Adipocyte (in vitro differentiated cells): ENCODE data around the gene CYBA.

Source experiments
- DNase-seq: peaks from one replicate; pipeline ENCODE4 v3.0.0-alpha.2; 2015; ENCODE audit warnings: low read depth
- H3K27me3 ChIP-seq: replicated peaks from 2 replicates; pipeline ENCODE4 v1.7.0; 2013; ENCODE audit warnings: mild to moderate bottlenecking, low read length, moderate library complexity; ENCODE audit not compliant: control insufficient read depth, insufficient read depth
- H3K36me3 ChIP-seq: 2 replicates; pipeline ENCODE4 v1.7.0; 2013; ENCODE audit warnings: low read length, mild to moderate bottlenecking, moderate library complexity; ENCODE audit not compliant: control insufficient read depth, insufficient read depth, severe bottlenecking
- H3K4me1 ChIP-seq: 2 replicates; pipeline ENCODE4 v1.7.0; 2013; ENCODE audit warnings: mild to moderate bottlenecking, low read length, moderate library complexity; ENCODE audit not compliant: control insufficient read depth, insufficient read depth
- H3K4me3 ChIP-seq: 2 replicates; pipeline ENCODE4 v1.7.0; 2013; ENCODE audit warnings: mild to moderate bottlenecking, low read length, moderate library complexity
- H3K9ac ChIP-seq: 2 replicates; pipeline ENCODE4 v1.7.0; 2013; ENCODE audit warnings: mild to moderate bottlenecking, low read length, moderate library complexity
- H3K9me3 ChIP-seq: 2 replicates; pipeline ENCODE4 v1.7.0; 2013; ENCODE audit warnings: mild to moderate bottlenecking, low read length, moderate library complexity; ENCODE audit not compliant: control insufficient read depth

Gene CYBA

GRCh38 chr16:88632587-88632930, 18.3 kb downstream of the CYBA start:
- no peaks in the 10 kb centered on the region for H3K4me1 ChIP-seq
- H3K9me3 ChIP-seq, result no peaks in the 10 kb centered on the region
- H3K4me3 ChIP-seq, result no peak overlapping the region
- DNase-seq, result no peak
- peaks cover 6% of the 10 kb centered on the region for H3K27me3 ChIP-seq
- peaks cover 37% of the 10 kb centered on the region for H3K36me3 ChIP-seq
- H3K9ac ChIP-seq, result no peak overlapping the region

- H3K9ac ChIP-seq, result no peak overlapping the region
- no peak overlapping the region for H3K4me3 ChIP-seq
- H3K9me3 ChIP-seq, result no peaks in the 10 kb centered on the region
- DNase-seq, result no peak
- H3K36me3 ChIP-seq, result peaks cover 42% of the 10 kb centered on the region
- H3K4me1 ChIP-seq, result no peaks in the 10 kb centered on the region
- H3K27me3 ChIP-seq, result peaks cover 6% of the 10 kb centered on the region
Observed at GRCh38 chr16:88631920-88632586, 18.8 kb downstream of the CYBA start.

- no peak overlapping the region for H3K9ac ChIP-seq
- peaks cover 6% of the 10 kb centered on the region for H3K27me3 ChIP-seq
- no peak overlapping the region for H3K4me3 ChIP-seq
- no peaks in the 10 kb centered on the region for H3K9me3 ChIP-seq
- H3K36me3 ChIP-seq, result peaks cover 48% of the 10 kb centered on the region
- no peaks in the 10 kb centered on the region for H3K4me1 ChIP-seq
- no peak for DNase-seq
Observed at GRCh38 chr16:88631384-88631783, 19.5 kb downstream of the CYBA start.

GRCh38 chr16:88630941-88631340, 19.9 kb downstream of the CYBA start:
- H3K9ac ChIP-seq, result no peak overlapping the region
- no peak overlapping the region for H3K4me3 ChIP-seq
- H3K36me3 ChIP-seq, result peaks cover 51% of the 10 kb centered on the region
- no peak for DNase-seq
- peaks cover 2% of the 10 kb centered on the region for H3K27me3 ChIP-seq
- H3K9me3 ChIP-seq, result no peaks in the 10 kb centered on the region
- no peaks in the 10 kb centered on the region for H3K4me1 ChIP-seq

GRCh38 chr16:88630433-88630832, 20.4 kb downstream of the CYBA start:
- no peak overlapping the region for H3K9ac ChIP-seq
- DNase-seq, result no peak
- no peaks in the 10 kb centered on the region for H3K27me3 ChIP-seq
- H3K4me3 ChIP-seq, result no peak overlapping the region
- H3K36me3 ChIP-seq, result peaks cover 56% of the 10 kb centered on the region
- no peaks in the 10 kb centered on the region for H3K4me1 ChIP-seq
- no peaks in the 10 kb centered on the region for H3K9me3 ChIP-seq

GRCh38 chr16:88629835-88630234, 21.0 kb downstream of the CYBA start:
- no peak overlapping the region for H3K4me3 ChIP-seq
- no peaks in the 10 kb centered on the region for H3K4me1 ChIP-seq
- H3K27me3 ChIP-seq, result no peaks in the 10 kb centered on the region
- H3K9me3 ChIP-seq, result no peaks in the 10 kb centered on the region
- H3K9ac ChIP-seq, result no peak overlapping the region
- peaks cover 62% of the 10 kb centered on the region for H3K36me3 ChIP-seq
- DNase-seq, result no peak

GRCh38 chr16:88628512-88628974, 22.3 kb downstream of the CYBA start:
- Histone ChIP-seq H3K9ac (no peak overlapping the region), H3K4me1 (no peaks in the 10 kb centered on the region), H3K9me3 (no peaks in the 10 kb centered on the region), H3K36me3 (peaks cover 75% of the 10 kb centered on the region), H3K27me3 (no peaks in the 10 kb centered on the region), H3K4me3 (no peak overlapping the region)
- no peak for DNase-seq

- no peaks in the 10 kb centered on the region for H3K4me1 ChIP-seq
- DNase-seq, result no peak
Observed at GRCh38 chr16:88627531-88628411, 23.1 kb downstream of the CYBA start.

GRCh38 chr16:88626646-88627045, 24.2 kb downstream of the CYBA start:
- Histone ChIP-seq H3K9me3 (no peaks in the 10 kb centered on the region), H3K36me3 (peaks cover 82% of the 10 kb centered on the region), H3K27me3 (no peaks in the 10 kb centered on the region), H3K4me1 (no peaks in the 10 kb centered on the region), H3K9ac (no peak overlapping the region), H3K4me3 (no peak overlapping the region)
- no peak for DNase-seq

More at GRCh38 chr16:88627531-88628411, 23.1 kb downstream of the CYBA start:
- H3K27me3 ChIP-seq, result no peaks in the 10 kb centered on the region
- H3K9me3 ChIP-seq, result no peaks in the 10 kb centered on the region
- H3K4me3 ChIP-seq, result no peak overlapping the region
- H3K36me3 ChIP-seq, result peaks cover 82% of the 10 kb centered on the region
- no peak overlapping the region for H3K9ac ChIP-seq

- H3K36me3 ChIP-seq, result peaks cover 75% of the 10 kb centered on the region
- no peak for DNase-seq
- no peaks in the 10 kb centered on the region for H3K4me1 ChIP-seq
Observed at GRCh38 chr16:88624977-88625576, 25.8 kb downstream of the CYBA start.

GRCh38 chr16:88624481-88624880, 26.4 kb downstream of the CYBA start:
- Histone ChIP-seq H3K4me3 (no peak overlapping the region), H3K9ac (no peak overlapping the region), H3K4me1 (no peaks in the 10 kb centered on the region), H3K9me3 (no peaks in the 10 kb centered on the region), H3K27me3 (no peaks in the 10 kb centered on the region), H3K36me3 (peaks cover 72% of the 10 kb centered on the region)
- DNase-seq, result no peak

More at GRCh38 chr16:88624977-88625576, 25.8 kb downstream of the CYBA start:
- H3K9ac ChIP-seq, result no peak overlapping the region
- H3K9me3 ChIP-seq, result no peaks in the 10 kb centered on the region
- no peak overlapping the region for H3K4me3 ChIP-seq
- no peaks in the 10 kb centered on the region for H3K27me3 ChIP-seq
